ENCODE data around the gene TBL3.

Gene TBL3

DNA sequence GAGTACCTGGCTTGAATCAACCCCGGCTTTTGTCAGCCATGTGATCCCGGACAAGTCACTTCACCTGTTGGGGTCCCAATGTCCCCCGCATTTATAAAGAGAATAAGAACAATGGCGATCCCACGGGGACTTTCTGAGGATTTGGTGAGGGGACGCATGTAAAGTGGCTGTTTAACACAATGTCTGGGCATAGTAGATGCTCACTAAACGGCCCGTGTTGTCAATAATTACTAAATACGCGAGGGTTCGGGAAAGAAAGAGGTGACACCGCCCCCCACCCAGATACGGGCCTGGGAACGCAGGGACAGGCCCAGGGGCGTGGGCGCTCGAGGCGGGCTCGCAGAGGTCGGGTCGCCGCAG lies 19.7 kb downstream of the TBL3 start:
- TF ChIP-seq OSR1 (CRISPR knock-in tag; IDR thresholded peaks at IDR 0.05) (no peak), ARNTL (CRISPR knock-in tag; IDR thresholded peaks at IDR 0.05; ENCODE audit: borderline replicate concordance, low read depth) (no peak), ESRRG (CRISPR knock-in tag; IDR thresholded peaks at IDR 0.05) (no peak), SNAI2 (CRISPR knock-in tag; IDR thresholded peaks at IDR 0.05) (no peak), RARB (CRISPR knock-in tag; IDR thresholded peaks at IDR 0.05) (no peak), GLIS3 (CRISPR knock-in tag; IDR thresholded peaks at IDR 0.05) (no peak), ISL1 (CRISPR knock-in tag; IDR thresholded peaks at IDR 0.05) (no peak), CSDC2 (CRISPR knock-in tag; IDR thresholded peaks at IDR 0.05) (no peak), ZNF565 (CRISPR knock-in tag; conservative IDR thresholded peaks at IDR 0.05; ENCODE audit: low read depth) (no peak), ZC3H10 (CRISPR knock-in tag; IDR thresholded peaks at IDR 0.05) (no peak)
- no peak for ATAC-seq

- no peak for ATAC-seq
Measured at GRCh38 chr16:1991948-1992703, 20.3 kb downstream of the TBL3 start.

DNA sequence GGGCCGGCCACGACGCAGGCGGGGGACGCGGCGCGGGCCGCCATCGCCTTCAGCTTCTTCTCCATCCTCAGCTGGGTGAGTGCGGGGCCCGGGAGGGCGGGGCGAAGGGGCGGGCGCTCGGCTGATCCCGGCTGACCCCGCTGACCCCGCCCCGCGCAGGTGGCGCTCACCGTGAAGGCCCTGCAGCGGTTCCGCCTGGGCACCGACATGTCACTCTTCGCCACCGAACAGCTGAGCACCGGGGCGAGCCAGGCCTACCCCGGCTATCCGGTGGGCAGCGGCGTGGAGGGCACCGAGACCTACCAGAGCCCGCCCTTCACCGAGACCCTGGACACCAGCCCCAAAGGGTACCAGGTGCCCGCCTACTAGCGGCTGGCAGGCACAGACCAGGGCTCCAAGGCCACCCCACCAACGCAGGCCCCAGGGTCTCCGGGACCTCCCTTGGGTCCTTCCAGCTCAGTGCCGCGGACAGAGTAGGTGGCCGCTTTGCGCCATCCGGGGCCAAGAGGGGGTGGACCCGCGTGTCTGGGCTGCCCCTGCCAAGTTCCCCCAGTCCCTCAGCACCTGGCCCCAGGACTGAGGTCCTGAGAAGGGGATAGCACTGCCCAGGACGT lies 21.0 kb downstream of the TBL3 start:
- no peak for ATAC-seq
- TF ChIP-seq TSHZ2 (CRISPR knock-in tag; IDR thresholded peaks at IDR 0.05) (no peak), ISL1 (CRISPR knock-in tag; IDR thresholded peaks at IDR 0.05) (no peak), ZC3H10 (CRISPR knock-in tag; IDR thresholded peaks at IDR 0.05) (no peak), ZFP3 (CRISPR knock-in tag; IDR thresholded peaks at IDR 0.05) (no peak), CSDC2 (CRISPR knock-in tag; IDR thresholded peaks at IDR 0.05) (no peak), PPARA (CRISPR knock-in tag; IDR thresholded peaks at IDR 0.05; ENCODE audit: borderline replicate concordance) (no peak), ZNF565 (CRISPR knock-in tag; conservative IDR thresholded peaks at IDR 0.05; ENCODE audit: low read depth) (no peak), ZNF70 (CRISPR knock-in tag; IDR thresholded peaks at IDR 0.05) (no peak), PATZ1 (CRISPR knock-in tag; IDR thresholded peaks at IDR 0.05; ENCODE audit: borderline replicate concordance) (no peak), RARB (CRISPR knock-in tag; IDR thresholded peaks at IDR 0.05) (no peak), TCF4 (CRISPR knock-in tag; IDR thresholded peaks at IDR 0.05; ENCODE audit: borderline replicate concordance) (no peak), BACH2 (CRISPR knock-in tag; IDR thresholded peaks at IDR 0.05; ENCODE audit: borderline replicate concordance) (no peak)

More at GRCh38 chr16:1991948-1992703, 20.3 kb downstream of the TBL3 start:
- no peak for TF ChIP-seq CSRNP3 (CRISPR knock-in tag; IDR thresholded peaks at IDR 0.05)
- no peak for TF ChIP-seq TCF4 (CRISPR knock-in tag; IDR thresholded peaks at IDR 0.05; ENCODE audit: borderline replicate concordance)
- TF ChIP-seq TOX (CRISPR knock-in tag; IDR thresholded peaks at IDR 0.05; ENCODE audit: borderline replicate concordance): no peak
- no peak for TF ChIP-seq RARB (CRISPR knock-in tag; IDR thresholded peaks at IDR 0.05)
- TF ChIP-seq ZNF70 (CRISPR knock-in tag; IDR thresholded peaks at IDR 0.05): no peak
- TF ChIP-seq CSDC2 (CRISPR knock-in tag; IDR thresholded peaks at IDR 0.05): no peak
- TF ChIP-seq, protein P1, sequence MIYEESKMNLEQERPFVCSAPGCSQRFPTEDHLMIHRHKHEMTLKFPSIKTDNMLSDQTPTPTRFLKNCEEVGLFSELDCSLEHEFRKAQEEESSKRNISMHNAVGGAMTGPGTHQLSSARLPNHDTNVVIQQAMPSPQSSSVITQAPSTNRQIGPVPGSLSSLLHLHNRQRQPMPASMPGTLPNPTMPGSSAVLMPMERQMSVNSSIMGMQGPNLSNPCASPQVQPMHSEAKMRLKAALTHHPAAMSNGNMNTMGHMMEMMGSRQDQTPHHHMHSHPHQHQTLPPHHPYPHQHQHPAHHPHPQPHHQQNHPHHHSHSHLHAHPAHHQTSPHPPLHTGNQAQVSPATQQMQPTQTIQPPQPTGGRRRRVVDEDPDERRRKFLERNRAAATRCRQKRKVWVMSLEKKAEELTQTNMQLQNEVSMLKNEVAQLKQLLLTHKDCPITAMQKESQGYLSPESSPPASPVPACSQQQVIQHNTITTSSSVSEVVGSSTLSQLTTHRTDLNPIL (CRISPR knock-in tag; IDR thresholded peaks at IDR 0.05; ENCODE audit: low read depth): no peak
- TF ChIP-seq ZNF565 (CRISPR knock-in tag; conservative IDR thresholded peaks at IDR 0.05; ENCODE audit: low read depth): no peak
- TF ChIP-seq OSR1 (CRISPR knock-in tag; IDR thresholded peaks at IDR 0.05): no peak
- no peak for TF ChIP-seq GLIS3 (CRISPR knock-in tag; IDR thresholded peaks at IDR 0.05)
- TF ChIP-seq ESRRG (CRISPR knock-in tag; IDR thresholded peaks at IDR 0.05): no peak
- TF ChIP-seq POU6F1 (CRISPR knock-in tag; IDR thresholded peaks at IDR 0.05; ENCODE audit: borderline replicate concordance, low read depth): no peak
- TF ChIP-seq ISL1 (CRISPR knock-in tag; IDR thresholded peaks at IDR 0.05): no peak
- TF ChIP-seq ARNTL (CRISPR knock-in tag; IDR thresholded peaks at IDR 0.05; ENCODE audit: borderline replicate concordance, low read depth): no peak
- TF ChIP-seq ZC3H10 (CRISPR knock-in tag; IDR thresholded peaks at IDR 0.05): no peak
- no peak for TF ChIP-seq ZNF8 (CRISPR knock-in tag; IDR thresholded peaks at IDR 0.05)
- TF ChIP-seq ZFP3 (CRISPR knock-in tag; IDR thresholded peaks at IDR 0.05): no peak

Measured in SK-N-SH treated with all-trans-retinoic acid at 6 μM for 48 hours (cell line).